Osteocyte (in vitro differentiated cells): ENCODE data around the gene CDH24. TPM values are rescaled to one million over a fixed set of nuclear protein-coding genes. Genes with fewer than 3 reads are reported as not detected.

Source experiments
- DNase-seq: peaks from one replicate; pipeline ENCODE4 v3.0.0; 2021; ENCODE audit warnings: mixed read lengths; ENCODE audit not compliant: unreplicated experiment; ENCODE audit errors: extremely low spot score
- H3K27ac Mint-ChIP-seq: one replicate; pipeline ENCODE4 v1.8.0; 2021; ENCODE audit warnings: mild to moderate bottlenecking, mixed read lengths; ENCODE audit not compliant: unreplicated experiment
- H3K27me3 Mint-ChIP-seq: one replicate; pipeline ENCODE4 v1.8.0; 2021; ENCODE audit warnings: mixed read lengths; ENCODE audit not compliant: unreplicated experiment
- H3K36me3 Mint-ChIP-seq: one replicate; pipeline ENCODE4 v1.8.0; 2021; ENCODE audit warnings: mixed read lengths; ENCODE audit not compliant: unreplicated experiment
- H3K4me1 Mint-ChIP-seq: one replicate; pipeline ENCODE4 v1.8.0; 2021; ENCODE audit warnings: mixed read lengths; ENCODE audit not compliant: unreplicated experiment
- H3K4me3 Mint-ChIP-seq: one replicate; pipeline ENCODE4 v1.8.0; 2021; ENCODE audit warnings: mild to moderate bottlenecking, moderate library complexity, mixed read lengths; ENCODE audit not compliant: unreplicated experiment
- H3K9me3 Mint-ChIP-seq: one replicate; pipeline ENCODE4 v1.8.0; 2021; ENCODE audit warnings: mixed read lengths; ENCODE audit not compliant: unreplicated experiment
- total RNA-seq: library from RNA; stranded (reverse); gene quantifications from 2 replicates; pipeline ENCODE4 v1.2.1, GENCODE V29; 2021
- TF ChIP-seq, protein P1 (sequence below): fragments of 200-600 bp; sonication (generic); IDR thresholded peaks from 2 replicates; pipeline ENCODE4 v1.5.0; 2021; ENCODE audit warnings: antibody characterized with exemption, mild to moderate bottlenecking, moderate library complexity

Gene CDH24
- total RNA-seq, 1 donor from 2014 or later, result 13.3 TPM

DNA sequence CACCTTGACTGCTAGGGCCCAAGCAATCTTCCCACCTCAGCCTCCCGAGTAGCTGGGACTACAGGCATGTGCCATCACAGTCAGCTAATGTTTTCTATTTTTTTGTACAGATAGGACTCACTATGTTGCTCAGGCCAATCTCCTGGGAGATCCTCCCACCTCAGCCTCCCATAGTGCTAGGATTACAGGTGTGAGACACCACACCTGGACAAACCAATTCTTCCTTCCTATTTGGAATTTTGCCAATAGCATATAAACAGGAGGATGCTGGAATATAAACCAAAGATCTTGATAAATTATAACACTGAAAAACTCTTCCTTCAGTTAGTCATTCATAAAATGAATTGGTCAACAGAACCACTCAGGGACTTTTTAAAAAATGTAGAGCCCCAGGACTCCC lies 29.2 kb upstream of the CDH24 start:
- Mint-ChIP-seq H3K9me3 (no peaks in the 10 kb centered on the region), H3K4me1 (no peaks in the 10 kb centered on the region), H3K27me3 (no peaks in the 10 kb centered on the region), H3K36me3 (peaks cover 39% of the 10 kb centered on the region), H3K4me3 (no peak overlapping the region), H3K27ac (no peak overlapping the region)
- TF ChIP-seq, protein P1, sequence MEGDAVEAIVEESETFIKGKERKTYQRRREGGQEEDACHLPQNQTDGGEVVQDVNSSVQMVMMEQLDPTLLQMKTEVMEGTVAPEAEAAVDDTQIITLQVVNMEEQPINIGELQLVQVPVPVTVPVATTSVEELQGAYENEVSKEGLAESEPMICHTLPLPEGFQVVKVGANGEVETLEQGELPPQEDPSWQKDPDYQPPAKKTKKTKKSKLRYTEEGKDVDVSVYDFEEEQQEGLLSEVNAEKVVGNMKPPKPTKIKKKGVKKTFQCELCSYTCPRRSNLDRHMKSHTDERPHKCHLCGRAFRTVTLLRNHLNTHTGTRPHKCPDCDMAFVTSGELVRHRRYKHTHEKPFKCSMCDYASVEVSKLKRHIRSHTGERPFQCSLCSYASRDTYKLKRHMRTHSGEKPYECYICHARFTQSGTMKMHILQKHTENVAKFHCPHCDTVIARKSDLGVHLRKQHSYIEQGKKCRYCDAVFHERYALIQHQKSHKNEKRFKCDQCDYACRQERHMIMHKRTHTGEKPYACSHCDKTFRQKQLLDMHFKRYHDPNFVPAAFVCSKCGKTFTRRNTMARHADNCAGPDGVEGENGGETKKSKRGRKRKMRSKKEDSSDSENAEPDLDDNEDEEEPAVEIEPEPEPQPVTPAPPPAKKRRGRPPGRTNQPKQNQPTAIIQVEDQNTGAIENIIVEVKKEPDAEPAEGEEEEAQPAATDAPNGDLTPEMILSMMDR, result no peak
- DNase-seq, result no peak

DNA sequence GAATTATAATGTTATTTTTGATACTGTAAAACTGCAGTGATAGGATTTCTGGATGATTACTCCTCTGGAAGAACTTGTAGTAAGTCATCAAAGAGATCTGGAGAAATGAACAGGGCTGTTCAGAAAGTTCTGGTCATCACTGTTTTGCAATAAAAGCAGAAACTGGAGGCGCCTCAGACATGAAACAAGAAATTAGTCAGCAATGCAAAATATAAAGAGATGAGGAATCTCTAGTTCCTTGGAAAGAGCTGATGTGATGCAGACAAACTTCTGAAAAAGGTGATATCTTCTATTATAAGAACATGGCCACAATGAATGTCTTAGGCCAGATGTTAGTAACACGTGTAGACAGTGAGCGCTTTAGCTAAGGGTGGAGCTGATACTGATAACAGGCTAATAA lies 28.1 kb upstream of the CDH24 start:
- Mint-ChIP-seq H3K36me3 (peaks cover 45% of the 10 kb centered on the region), H3K4me3 (no peak overlapping the region), H3K27ac (no peak overlapping the region), H3K27me3 (no peaks in the 10 kb centered on the region), H3K9me3 (no peaks in the 10 kb centered on the region), H3K4me1 (peaks cover 3% of the 10 kb centered on the region)
- DNase-seq, result no peak
- TF ChIP-seq, protein P1, result no peak

GRCh38 chr14:23080474-23080873 lies 23.2 kb upstream of the CDH24 start:
- DNase-seq, result no peak
- H3K27me3 Mint-ChIP-seq, result no peaks in the 10 kb centered on the region
- no peak overlapping the region for H3K4me3 Mint-ChIP-seq
- H3K9me3 Mint-ChIP-seq, result no peaks in the 10 kb centered on the region
- peak overlapping the region; percentile 86 for H3K27ac Mint-ChIP-seq
- peaks cover 29% of the 10 kb centered on the region for H3K4me1 Mint-ChIP-seq
- TF ChIP-seq, protein P1, result no peak
- peaks cover 46% of the 10 kb centered on the region for H3K36me3 Mint-ChIP-seq

DNA sequence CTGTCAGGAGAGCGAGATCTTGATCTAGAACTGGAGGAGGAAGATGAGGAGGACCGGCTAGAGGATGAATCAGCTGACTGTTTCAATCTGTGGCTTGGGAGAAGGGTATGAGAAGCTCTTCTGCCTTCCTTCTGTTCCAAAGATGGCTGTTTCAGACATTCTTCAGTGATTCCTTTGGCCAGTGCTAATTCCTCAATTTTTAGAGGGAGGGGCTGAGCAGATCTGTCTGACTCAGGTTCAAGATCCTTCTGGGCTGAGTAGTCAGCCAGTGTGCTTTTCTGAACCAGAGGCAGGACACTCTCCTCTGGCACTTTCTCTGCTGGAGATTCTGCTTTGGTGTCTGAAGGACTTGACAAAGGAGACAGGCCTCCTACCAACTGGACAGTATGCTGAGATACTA lies 22.4 kb upstream of the CDH24 start:
- Mint-ChIP-seq H3K27ac (peak overlapping the region; percentile 86), H3K36me3 (peaks cover 48% of the 10 kb centered on the region), H3K4me1 (peaks cover 29% of the 10 kb centered on the region), H3K27me3 (no peaks in the 10 kb centered on the region), H3K9me3 (no peaks in the 10 kb centered on the region), H3K4me3 (no peak overlapping the region)
- TF ChIP-seq, protein P1, result no peak
- DNase-seq, result no peak

DNA sequence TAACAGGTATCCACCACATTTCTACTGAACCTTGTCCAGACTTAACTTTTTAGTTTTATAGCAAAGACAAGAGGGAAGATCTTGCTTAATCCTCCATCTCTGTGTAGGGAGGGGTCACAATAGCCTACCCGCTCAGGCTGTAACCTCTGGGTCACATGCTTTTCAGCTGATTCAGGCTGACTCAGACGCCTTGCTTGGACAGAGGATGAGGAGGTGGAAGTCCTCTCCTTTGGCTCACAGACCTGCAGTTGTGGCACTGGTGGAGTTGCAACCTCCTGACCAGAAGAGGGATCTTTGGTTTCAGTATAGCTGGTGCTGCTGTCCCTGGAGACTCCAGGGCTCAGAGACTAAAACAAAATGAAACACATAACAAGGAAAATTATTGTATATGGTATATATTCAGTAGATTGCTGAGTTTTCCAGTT lies 21.4 kb upstream of the CDH24 start:
- no peak for DNase-seq
- Mint-ChIP-seq H3K27me3 (no peaks in the 10 kb centered on the region), H3K4me3 (peak overlapping the region; percentile 14), H3K4me1 (peaks cover 29% of the 10 kb centered on the region), H3K36me3 (peaks cover 52% of the 10 kb centered on the region), H3K27ac (peak overlapping the region; percentile 86), H3K9me3 (no peaks in the 10 kb centered on the region)
- TF ChIP-seq, protein P1, result no peak
